Fibroblast of skin of back (primary cell): ENCODE results near the gene BTG2.
A peak's percentile ranks its signal among the peaks of the same experiment; 100 is the strongest.
"Not testable (repeated sequence)": the region's sequence is repeated elsewhere in the genome, so short reads cannot be mapped to it uniquely, and the experiment has no call there.

Source experiments
- DNase-seq: peaks from one replicate; pipeline ENCODE4 v3.0.0-alpha.2; 2013

Gene BTG2

GRCh38 chr1:203296460-203297073, 8.8 kb upstream of the BTG2 start:
- peak; percentile 89 for DNase-seq

GRCh38 chr1:203299169-203299568, 6.2 kb upstream of the BTG2 start:
- DNase-seq, result no peak

- not testable (repeated sequence) for DNase-seq
Measured at GRCh38 chr1:203299719-203300429, 5.4 kb upstream of the BTG2 start.

- no peak for DNase-seq
Measured at GRCh38 chr1:203300441-203301330, 4.6 kb upstream of the BTG2 start.

- no peak for DNase-seq
Measured at GRCh38 chr1:203301331-203301668, 4.0 kb upstream of the BTG2 start.

- no peak for DNase-seq
Measured at GRCh38 chr1:203302456-203302855, 2.9 kb upstream of the BTG2 start.

- DNase-seq, result no peak
Measured at GRCh38 chr1:203302894-203303293, 2.4 kb upstream of the BTG2 start.

- DNase-seq, result no peak
Measured at GRCh38 chr1:203304391-203304918, 864 bp upstream of the BTG2 start.

- DNase-seq, result no peak
Measured at GRCh38 chr1:203305809-203306088, 430 bp downstream of the BTG2 start.

GRCh38 chr1:203306089-203306964, 1.0 kb downstream of the BTG2 start:
- DNase-seq, result peak; percentile 91

- no peak for DNase-seq
Measured at GRCh38 chr1:203306965-203307541, 1.7 kb downstream of the BTG2 start.

GRCh38 chr1:203307641-203308126, 2.4 kb downstream of the BTG2 start:
- DNase-seq, result no peak

GRCh38 chr1:203308328-203308922, 3.1 kb downstream of the BTG2 start:
- DNase-seq, result no peak

GRCh38 chr1:203308923-203309331, 3.6 kb downstream of the BTG2 start:
- DNase-seq, result no peak

GRCh38 chr1:203311368-203312301, 6.3 kb downstream of the BTG2 start:
- DNase-seq, result no peak

- not testable (repeated sequence) for DNase-seq
Measured at GRCh38 chr1:203314025-203314759, 8.9 kb downstream of the BTG2 start.

GRCh38 chr1:203316626-203317093, 11.3 kb downstream of the BTG2 start:
- no peak for DNase-seq

GRCh38 chr1:203317429-203318228, 12.3 kb downstream of the BTG2 start:
- no peak for DNase-seq

- DNase-seq, result no peak
Measured at GRCh38 chr1:203318229-203318517, 12.9 kb downstream of the BTG2 start.
